ENCODE measurements around the gene NT5E. TPM values are rescaled to one million over a fixed set of nuclear protein-coding genes. Genes with fewer than 3 reads are reported as not detected.

The NT5E gene
- total and polyA plus RNA-seq, 7 donors, result 0.57 to 3.9 (median 2.3) TPM

DNA sequence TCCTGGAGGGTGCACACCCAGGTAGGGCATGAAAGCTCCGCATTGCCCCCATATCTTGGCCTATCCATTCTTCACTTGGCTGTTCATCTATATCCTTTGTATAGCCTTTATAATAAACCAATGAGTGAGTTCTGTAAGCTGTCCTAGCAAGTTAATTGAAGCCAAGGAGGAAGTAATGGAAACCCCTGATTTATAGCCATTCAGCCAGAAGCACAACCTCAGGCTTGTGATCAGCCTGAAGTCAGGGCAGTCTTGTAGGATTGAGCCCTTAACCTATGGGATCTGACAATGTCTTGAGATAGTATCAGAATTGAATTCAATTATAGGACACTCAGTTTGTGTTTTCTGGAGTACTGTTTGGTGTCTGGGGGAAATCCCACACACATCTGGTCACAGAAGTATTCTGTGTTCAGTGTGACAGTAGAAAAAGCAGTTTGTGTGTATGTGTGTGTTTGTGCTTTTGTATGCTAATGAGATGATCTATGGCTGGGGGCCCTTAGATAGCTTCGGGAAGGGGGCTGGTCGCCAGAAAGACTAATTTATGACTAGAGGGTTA lies 5.7 kb downstream of the NT5E start:
- no peaks in the 10 kb centered on the region for H3K36me3 ChIP-seq (ENCODE audit: insufficient read depth in 1 of 2, low read depth in 1 of 2)
- no peak for DNase-seq
- no peaks in the 10 kb centered on the region for H3K9me3 ChIP-seq
- no peak overlapping the region for H3K4me3 ChIP-seq
- peaks cover 0 to 6% (median 0%) of the 10 kb centered on the region in 3 donors for H3K27me3 ChIP-seq (ENCODE audit: insufficient read depth in 3 of 3, low read length in 2 of 3)
- TF ChIP-seq, protein P1, sequence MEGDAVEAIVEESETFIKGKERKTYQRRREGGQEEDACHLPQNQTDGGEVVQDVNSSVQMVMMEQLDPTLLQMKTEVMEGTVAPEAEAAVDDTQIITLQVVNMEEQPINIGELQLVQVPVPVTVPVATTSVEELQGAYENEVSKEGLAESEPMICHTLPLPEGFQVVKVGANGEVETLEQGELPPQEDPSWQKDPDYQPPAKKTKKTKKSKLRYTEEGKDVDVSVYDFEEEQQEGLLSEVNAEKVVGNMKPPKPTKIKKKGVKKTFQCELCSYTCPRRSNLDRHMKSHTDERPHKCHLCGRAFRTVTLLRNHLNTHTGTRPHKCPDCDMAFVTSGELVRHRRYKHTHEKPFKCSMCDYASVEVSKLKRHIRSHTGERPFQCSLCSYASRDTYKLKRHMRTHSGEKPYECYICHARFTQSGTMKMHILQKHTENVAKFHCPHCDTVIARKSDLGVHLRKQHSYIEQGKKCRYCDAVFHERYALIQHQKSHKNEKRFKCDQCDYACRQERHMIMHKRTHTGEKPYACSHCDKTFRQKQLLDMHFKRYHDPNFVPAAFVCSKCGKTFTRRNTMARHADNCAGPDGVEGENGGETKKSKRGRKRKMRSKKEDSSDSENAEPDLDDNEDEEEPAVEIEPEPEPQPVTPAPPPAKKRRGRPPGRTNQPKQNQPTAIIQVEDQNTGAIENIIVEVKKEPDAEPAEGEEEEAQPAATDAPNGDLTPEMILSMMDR (IDR thresholded peaks at IDR 0.05), result no peak
- no peak for ATAC-seq
- intact Hi-C loops (cut with DNase I), result no loop called here
- H3K27ac ChIP-seq, result no peak overlapping the region
- WGBS, 3 donors, result 77 to 86% (median 80%) methylated on average over 3 of the region's 3 CpGs
- no peaks in the 10 kb centered on the region for H3K4me1 ChIP-seq

DNA sequence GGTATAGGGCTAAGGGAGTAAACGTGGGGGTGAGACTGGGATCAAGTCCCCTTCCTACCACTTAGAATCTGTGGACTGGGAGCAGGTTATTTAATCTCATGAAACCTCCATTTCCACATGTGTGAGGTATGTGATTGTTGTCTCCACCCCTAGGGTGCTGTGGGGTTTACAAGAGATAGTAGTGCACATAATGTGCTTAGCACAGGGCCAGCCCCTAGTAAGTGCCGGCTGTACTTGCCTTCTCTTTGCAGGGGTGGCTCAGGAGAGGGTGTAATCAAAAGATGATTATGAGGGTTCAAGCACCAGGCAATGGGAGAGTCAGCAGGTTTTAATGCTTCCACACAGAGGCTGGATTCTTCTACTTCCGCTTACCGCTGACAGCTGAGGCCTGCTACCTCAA lies 6.9 kb downstream of the NT5E start:
- no peaks in the 10 kb centered on the region for H3K36me3 ChIP-seq (ENCODE audit: insufficient read depth in 1 of 2, low read depth in 1 of 2)
- H3K27ac ChIP-seq, result no peak overlapping the region
- no peaks in the 10 kb centered on the region for H3K9me3 ChIP-seq
- TF ChIP-seq, protein P1 (IDR thresholded peaks at IDR 0.05), result no peak
- H3K4me1 ChIP-seq, result no peaks in the 10 kb centered on the region
- intact Hi-C loops (cut with DNase I), result no loop called here
- 89 to 93% (median 90%) methylated on average over 4 of the region's 4 CpGs for WGBS, 3 donors
- DNase-seq, result no peak
- no peak for ATAC-seq
- peaks cover 0 to 6% (median 0%) of the 10 kb centered on the region in 3 donors for H3K27me3 ChIP-seq (ENCODE audit: insufficient read depth in 3 of 3, low read length in 2 of 3)
- H3K4me3 ChIP-seq, result no peak overlapping the region

DNA sequence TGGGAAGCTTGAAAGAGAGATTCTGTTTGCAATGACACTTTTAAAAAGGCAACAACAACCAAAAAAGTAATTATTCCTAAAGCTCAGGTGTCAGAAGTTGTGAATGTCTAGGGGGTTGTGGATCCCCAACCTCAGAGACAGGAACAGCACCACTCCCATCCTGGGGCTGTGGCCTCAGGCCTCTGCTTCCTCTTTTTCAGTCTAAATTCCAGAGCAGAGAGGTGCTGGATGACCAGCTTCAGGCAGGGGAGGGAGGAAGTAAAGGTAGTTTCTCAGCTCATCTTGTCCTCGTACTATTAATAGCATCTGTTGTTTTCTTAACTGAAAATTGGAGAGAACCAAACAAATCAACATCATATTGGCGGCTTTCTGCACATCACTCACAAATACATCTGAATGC lies 8.3 kb downstream of the NT5E start:
- H3K27me3 ChIP-seq (ENCODE audit: insufficient read depth in 3 of 3, low read length in 2 of 3), result peaks cover 0 to 6% (median 0%) of the 10 kb centered on the region in 3 donors
- intact Hi-C loops (cut with DNase I), result no loop called here
- no peak overlapping the region for H3K27ac ChIP-seq
- no peaks in the 10 kb centered on the region for H3K4me1 ChIP-seq
- H3K9me3 ChIP-seq, result no peaks in the 10 kb centered on the region
- no peak for DNase-seq
- H3K36me3 ChIP-seq (ENCODE audit: insufficient read depth in 1 of 2, low read depth in 1 of 2), result no peaks in the 10 kb centered on the region
- H3K4me3 ChIP-seq, result no peak overlapping the region
- ATAC-seq, result no peak
- TF ChIP-seq, protein P1 (IDR thresholded peaks at IDR 0.05), result no peak
- WGBS, 3 donors, result 50 to 70% (median 52%) methylated on average over 2 of the region's 2 CpGs

DNA sequence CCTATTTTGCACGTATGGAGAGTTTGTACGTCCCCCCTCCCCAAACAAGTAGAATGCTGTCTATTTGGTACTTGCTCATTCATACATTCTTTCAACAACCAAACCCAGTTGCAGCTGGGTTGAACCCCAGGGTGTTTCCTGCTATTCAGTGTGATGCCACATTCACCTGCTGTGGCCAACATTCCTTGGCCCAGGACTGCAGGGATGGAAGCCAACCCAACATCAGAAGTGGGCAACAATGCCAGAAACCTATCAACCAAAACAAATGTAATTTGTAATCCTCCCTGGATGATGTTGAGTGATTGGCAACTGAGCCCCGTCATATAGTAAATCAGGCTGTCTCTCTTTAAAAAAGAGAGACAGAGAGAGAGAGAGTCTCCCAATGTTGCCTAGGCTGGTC lies 8.9 kb downstream of the NT5E start:
- Histone ChIP-seq H3K27ac (no peak overlapping the region), H3K27me3 (ENCODE audit: insufficient read depth in 3 of 3, low read length in 2 of 3) (peaks cover 0 to 6% (median 0%) of the 10 kb centered on the region in 3 donors), H3K36me3 (ENCODE audit: insufficient read depth in 1 of 2, low read depth in 1 of 2) (no peaks in the 10 kb centered on the region), H3K4me1 (no peaks in the 10 kb centered on the region), H3K4me3 (no peak overlapping the region), H3K9me3 (no peaks in the 10 kb centered on the region)
- intact Hi-C loops (cut with DNase I), result no loop called here
- TF ChIP-seq, protein P1 (IDR thresholded peaks at IDR 0.05), result no peak
- DNase-seq (no peak), ATAC-seq (no peak)
- WGBS, 3 donors, result 28 to 38% (median 30%) methylated on average over 3 of the region's 3 CpGs
